Retinal pigment epithelial cell (primary cell): ENCODE data around the gene CSF3R.

ENCODE experiments used
- DNase-seq: peaks from one replicate; pipeline ENCODE4 v3.0.0-alpha.2; 2010; ENCODE audit warnings: low read depth
- H3K4me3 ChIP-seq: 2 replicates; pipeline ENCODE4 v1.5.1; 2011; ENCODE audit warnings: mild to moderate bottlenecking, low read length, control low read depth, moderate library complexity
- TF ChIP-seq, protein P1 (sequence below): conservative IDR thresholded peaks from 2 replicates; pipeline ENCODE4 v1.5.1; 2011; ENCODE audit warnings: low read depth, low read length, control low read depth, inconsistent platforms

The CSF3R gene

DNA sequence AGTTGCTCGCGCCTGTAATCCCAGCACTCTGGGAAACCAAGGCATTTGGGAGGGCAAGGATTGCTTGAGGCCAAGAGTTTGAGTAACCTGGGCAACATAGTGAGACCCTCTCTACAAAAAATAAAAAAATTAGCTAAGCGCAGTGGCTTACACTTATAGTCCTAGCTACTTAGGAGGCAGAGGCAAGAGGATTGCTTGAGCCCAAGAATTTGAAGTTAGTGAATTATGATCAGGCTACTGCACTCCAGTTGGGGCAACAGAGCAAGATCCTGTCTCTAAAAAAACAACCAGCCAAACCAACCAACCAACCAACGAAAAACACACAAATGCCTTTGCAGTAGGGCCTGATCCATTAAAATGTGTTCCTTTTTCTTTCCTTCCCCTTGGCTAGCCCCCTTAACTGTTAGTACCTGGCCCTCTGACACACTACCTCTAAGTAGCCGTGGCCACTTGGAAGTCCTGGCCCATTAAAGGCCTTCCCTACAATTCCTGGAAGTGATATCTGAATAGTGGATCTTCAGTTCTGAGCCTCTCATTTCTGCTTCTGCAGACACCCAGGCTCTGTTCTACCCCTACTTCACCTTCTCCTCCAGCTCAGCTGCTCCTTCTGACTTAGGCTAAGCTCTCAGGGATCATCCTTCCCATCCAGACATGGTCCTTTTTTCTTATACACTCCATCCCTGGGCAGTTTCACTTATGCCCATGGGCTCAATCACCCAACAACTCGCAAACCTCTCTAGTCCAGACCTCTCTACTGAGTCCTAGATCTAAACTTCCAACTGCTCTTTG, 28.9 kb downstream of the CSF3R start:
- no peak for DNase-seq
- no peak overlapping the region for H3K4me3 ChIP-seq
- TF ChIP-seq, protein P1, sequence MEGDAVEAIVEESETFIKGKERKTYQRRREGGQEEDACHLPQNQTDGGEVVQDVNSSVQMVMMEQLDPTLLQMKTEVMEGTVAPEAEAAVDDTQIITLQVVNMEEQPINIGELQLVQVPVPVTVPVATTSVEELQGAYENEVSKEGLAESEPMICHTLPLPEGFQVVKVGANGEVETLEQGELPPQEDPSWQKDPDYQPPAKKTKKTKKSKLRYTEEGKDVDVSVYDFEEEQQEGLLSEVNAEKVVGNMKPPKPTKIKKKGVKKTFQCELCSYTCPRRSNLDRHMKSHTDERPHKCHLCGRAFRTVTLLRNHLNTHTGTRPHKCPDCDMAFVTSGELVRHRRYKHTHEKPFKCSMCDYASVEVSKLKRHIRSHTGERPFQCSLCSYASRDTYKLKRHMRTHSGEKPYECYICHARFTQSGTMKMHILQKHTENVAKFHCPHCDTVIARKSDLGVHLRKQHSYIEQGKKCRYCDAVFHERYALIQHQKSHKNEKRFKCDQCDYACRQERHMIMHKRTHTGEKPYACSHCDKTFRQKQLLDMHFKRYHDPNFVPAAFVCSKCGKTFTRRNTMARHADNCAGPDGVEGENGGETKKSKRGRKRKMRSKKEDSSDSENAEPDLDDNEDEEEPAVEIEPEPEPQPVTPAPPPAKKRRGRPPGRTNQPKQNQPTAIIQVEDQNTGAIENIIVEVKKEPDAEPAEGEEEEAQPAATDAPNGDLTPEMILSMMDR: no peak

DNA sequence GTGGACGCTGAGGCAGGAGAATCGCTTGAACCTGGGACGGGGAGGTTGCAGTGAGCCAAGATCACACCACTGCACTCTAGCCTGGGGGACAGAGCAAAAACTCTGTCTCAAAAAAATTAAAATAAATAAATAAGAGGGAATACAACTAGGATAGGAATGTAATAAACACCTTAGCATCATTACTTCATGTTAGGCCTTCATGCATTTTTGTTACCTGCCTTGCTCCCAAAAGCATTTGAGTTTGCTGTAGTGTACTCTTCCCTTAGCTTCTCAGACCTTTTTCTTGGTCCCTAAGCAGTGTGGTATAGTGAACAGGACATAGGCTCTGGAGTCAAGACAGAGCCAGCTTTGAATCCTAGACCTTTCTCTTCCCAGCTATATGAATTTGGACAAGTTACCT, 29.7 kb downstream of the CSF3R start:
- TF ChIP-seq, protein P1: no peak
- DNase-seq: no peak
- no peak overlapping the region for H3K4me3 ChIP-seq

DNA sequence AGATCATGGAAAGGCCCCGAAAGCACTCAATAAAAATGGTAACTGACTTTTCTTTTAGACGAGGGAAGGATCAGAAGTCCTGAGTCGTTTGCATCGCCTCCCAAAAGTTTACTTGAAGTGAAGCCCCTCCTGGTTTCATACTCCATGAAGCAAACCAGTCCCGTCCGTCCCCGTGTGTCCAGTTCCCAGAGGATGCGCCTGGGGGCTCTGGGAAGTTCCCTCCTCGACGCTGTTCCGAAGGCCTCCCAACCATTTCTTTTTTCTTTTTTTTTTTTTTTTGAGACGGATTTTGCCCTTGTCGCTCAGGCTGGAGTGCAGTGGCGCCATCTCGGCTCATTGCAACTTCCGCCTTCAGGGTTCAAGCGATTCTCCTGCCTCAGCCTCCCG, 31.8 kb downstream of the CSF3R start:
- TF ChIP-seq, protein P1: no peak
- peak overlapping the region; percentile 79 for H3K4me3 ChIP-seq
- no peak for DNase-seq

DNA sequence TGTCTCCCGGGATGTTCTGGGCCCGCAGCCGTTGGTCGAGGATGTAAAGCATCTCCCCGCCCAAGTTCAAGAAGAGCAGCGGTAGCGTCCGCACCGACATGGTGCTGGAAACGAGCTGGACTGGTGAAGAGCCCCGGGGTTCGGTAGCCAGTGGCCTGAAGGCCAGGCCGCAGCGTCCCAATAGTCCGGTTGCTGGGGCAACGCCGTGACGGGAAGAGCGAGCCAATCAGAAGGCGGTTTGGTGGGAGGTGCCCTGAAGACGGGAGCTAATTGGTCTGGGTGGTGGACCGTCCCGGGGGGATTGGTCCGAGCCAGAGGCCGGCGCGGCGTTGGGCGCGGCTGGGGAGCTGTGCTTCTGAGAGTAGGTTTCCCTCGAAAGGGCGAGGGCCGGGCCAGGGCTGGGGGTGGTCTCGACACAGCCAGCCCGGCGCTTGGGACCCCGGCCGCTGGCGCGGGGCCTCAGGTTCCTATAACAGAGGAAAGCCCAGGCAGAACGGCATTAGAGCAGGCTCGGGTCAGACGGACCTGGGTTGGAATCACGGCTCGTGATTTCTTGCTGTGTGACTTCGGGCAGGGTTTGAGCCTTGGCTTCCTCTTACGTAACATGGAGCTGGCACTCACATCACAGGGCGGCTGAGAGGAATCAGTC, 32.3 kb downstream of the CSF3R start, which contains the start of gene OSCP1:
Gene OSCP1 (minus strand): TSS at position 182 of the 649 bp plus-strand sequence. CDS start 82 bp downstream, at position 100.
- DNase-seq: peak; percentile 86
- TF ChIP-seq, protein P1: no peak
- H3K4me3 ChIP-seq: peak within 1 kb of the TSS; percentile 79

DNA sequence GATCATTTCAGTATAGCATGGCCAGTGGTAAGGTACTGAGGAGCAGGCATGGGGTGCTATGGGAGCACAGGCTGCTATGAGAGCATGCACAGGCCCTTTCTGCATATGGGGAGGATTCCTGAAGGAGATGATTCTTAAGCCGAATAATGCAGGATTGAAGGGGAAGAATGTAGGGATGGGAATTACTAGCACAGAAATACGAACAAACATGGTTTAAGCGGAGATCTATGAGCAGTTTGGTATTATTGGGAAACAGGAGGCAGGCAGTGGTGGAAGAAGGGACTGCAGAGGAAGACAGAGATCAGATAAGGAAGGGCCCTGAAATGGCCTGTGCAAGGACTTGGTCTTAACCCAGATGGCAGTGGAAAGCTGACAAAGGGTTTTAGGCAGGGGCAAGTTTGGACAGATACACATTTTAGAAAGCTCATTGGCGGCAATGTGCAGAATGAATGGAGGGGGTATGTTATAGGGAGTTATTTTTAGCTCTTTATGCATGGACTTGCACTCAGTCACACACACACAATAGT, 34.1 kb downstream of the CSF3R start:
- H3K4me3 ChIP-seq: no peak overlapping the region
- TF ChIP-seq, protein P1: no peak
- no peak for DNase-seq

DNA sequence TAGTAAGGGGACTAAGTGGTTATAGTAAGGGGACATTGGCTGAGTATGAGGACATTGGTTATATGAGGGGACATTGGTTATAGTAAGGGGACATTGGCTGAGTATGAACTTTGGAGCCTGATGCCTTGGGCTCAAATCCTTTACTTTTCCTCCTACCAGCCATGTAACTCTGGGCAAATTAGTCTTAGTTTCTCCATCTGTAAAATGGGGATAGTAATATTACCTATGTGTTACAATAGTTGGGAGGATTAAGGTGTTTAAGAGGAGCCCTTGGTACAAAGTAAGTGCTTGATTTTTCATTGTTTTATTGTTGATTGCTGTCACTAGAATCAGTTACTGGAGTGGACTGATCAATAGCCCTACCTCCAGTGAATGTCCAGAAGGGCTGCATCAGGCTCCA, 35.3 kb downstream of the CSF3R start:
- no peak overlapping the region for H3K4me3 ChIP-seq
- no peak for DNase-seq
- TF ChIP-seq, protein P1: no peak
